Ramos (cell line): Measurements from ENCODE around the gene ANOS1.
"Not testable (repeated sequence)": the region's sequence is repeated elsewhere in the genome, so short reads cannot be mapped to it uniquely, and the experiment has no call there.

Experiments used
- in situ Hi-C: fragments of 300-500 bp; cut with MboI; formaldehyde crosslinking; loops from one replicate; pipeline ENCODE4 v1.14.3; 2022; ENCODE audit warnings: low sequenced_read_pairs; ENCODE audit not compliant: unreplicated experiment

Gene ANOS1, protein sequence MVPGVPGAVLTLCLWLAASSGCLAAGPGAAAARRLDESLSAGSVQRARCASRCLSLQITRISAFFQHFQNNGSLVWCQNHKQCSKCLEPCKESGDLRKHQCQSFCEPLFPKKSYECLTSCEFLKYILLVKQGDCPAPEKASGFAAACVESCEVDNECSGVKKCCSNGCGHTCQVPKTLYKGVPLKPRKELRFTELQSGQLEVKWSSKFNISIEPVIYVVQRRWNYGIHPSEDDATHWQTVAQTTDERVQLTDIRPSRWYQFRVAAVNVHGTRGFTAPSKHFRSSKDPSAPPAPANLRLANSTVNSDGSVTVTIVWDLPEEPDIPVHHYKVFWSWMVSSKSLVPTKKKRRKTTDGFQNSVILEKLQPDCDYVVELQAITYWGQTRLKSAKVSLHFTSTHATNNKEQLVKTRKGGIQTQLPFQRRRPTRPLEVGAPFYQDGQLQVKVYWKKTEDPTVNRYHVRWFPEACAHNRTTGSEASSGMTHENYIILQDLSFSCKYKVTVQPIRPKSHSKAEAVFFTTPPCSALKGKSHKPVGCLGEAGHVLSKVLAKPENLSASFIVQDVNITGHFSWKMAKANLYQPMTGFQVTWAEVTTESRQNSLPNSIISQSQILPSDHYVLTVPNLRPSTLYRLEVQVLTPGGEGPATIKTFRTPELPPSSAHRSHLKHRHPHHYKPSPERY

GRCh38 chrX:8731559-8732395 is at the start of gene ANOS1:
Gene ANOS1 (minus strand): TSS chrX:8732137. CDS start chrX:8732036, 101 bp downstream.
- in situ Hi-C loops: loop anchor here (25.0 kb wide), 1 partner anchor 744 kb away; no protein-coding TSS in a partner anchor

DNA sequence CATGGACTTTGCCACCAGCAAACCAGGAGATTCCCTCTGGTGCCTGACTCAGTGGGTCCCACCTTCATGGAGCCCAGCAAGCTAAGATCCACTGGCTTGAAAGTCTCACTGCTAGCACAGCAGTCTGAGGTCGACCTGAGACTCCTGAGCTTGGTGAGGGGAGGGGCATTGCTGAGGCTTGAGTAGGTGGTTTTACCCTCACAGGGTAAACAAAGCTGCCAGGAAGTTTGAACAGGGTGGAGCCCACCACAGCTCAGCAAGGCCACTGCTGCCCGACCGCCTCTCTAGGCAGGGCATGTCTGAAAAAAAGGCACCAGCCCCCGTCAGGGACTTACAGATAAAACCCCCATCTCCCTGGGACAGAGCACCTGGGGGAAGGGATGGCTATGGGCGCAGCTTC is 41.2 kb upstream of the ANOS1 start:
- in situ Hi-C loops: no loop called here

- in situ Hi-C loops: no loop called here
These were observed 28.1 kb upstream of the ANOS1 start for GRCh38 chrX:8760021-8760420.

DNA sequence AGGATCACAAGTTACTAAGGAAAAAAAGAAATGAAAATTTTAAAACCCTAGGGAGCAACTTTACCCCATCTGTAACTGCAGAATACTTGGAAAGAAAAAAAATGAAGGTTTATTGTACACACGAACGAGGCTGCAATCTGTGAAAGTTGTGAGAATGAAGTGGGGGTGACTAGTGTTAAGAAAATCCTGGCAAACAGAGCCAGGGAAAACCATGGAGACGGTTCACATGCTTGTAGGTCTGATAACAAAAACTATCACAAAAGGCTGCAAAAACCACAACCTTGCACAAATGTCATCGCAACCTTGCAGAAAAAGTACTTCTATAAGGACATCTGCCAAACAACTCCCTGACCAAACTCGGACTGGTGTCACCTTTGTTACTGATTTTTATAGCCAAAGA is 26.8 kb upstream of the ANOS1 start:
- in situ Hi-C loops: not testable (repeated sequence)

DNA sequence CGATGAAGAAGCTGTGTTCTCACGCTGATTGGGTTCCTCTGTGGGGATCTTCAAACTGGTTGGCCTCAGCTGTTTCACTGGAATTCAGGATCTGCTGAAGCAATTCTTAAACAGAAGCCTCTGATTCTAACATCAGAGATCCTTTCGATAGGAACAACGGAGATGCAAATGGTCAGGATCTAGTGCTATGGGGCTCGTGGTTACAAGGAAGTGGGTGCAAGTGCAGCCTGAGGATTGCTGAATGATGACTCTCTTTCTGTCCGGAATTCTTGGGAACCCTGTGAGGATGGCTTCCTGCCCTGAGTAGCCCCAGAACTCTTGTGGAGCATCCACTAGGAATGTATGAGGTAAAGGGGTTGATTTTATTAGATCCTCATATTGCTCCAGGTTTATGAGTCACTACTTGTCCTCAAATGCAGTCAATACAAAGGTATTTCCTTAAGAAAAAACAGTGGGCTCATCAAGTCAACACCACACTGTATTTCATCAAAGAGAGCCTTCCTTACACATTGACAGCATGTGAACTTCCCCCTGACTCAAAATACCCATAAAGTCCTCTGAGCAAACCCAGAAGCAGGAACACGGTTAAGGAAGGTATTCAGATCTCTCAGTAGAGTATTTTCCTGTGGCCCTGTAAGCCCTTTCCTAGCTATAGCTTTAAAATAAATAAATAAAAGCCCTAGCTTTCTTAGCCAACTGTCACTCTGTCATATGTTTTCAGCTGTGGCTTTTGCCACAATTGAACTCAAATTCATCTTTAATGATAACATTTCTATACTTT is 25.9 kb upstream of the ANOS1 start:
- in situ Hi-C loops: not testable (repeated sequence)

- in situ Hi-C loops: no loop called here
These were observed 23.9 kb upstream of the ANOS1 start for GRCh38 chrX:8755813-8756212.

GRCh38 chrX:8755116-8755515 is 23.2 kb upstream of the ANOS1 start:
- in situ Hi-C loops: no loop called here

DNA sequence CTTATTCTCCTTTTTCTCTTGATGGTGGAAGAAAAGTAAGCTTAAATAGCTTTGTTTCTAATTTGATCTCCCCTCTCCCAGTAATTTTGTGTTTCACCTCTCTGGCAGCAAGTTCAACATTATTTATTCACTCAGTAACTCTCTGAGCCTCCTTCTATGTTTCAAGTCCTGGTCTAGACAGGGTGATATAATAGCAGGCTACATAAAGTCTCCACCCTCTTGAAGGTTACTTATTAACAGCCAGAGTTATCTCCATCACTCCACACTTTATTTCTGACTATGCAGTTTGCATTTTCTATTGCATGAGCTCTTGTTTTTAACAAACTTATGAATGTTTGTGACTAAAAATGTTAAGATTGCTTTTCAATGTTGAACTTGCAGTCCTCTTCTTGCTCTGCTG is 17.8 kb upstream of the ANOS1 start:
- in situ Hi-C loops: loop anchor here (25.0 kb wide), 1 partner anchor 762 kb away; no protein-coding TSS in a partner anchor

DNA sequence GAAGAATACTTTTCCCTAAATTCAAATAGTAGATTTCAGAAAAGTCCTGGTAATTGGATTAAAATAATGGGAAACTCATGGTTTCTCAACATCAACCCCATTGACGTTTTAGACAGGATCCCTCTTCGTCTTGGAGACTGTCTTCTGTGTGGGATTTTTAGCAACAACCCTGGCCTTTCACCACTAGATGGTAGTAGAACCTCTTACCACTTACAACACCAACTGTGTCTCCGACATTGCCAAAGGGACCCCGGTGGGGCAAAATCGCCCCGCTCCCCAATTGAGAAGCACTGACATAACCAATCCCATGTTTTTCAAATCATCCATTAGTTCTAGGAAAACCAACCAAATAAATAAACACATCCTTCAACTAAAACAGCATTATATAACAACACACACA is 16.9 kb upstream of the ANOS1 start:
- in situ Hi-C loops: loop anchor here (25.0 kb wide), 1 partner anchor 762 kb away; no protein-coding TSS in a partner anchor

DNA sequence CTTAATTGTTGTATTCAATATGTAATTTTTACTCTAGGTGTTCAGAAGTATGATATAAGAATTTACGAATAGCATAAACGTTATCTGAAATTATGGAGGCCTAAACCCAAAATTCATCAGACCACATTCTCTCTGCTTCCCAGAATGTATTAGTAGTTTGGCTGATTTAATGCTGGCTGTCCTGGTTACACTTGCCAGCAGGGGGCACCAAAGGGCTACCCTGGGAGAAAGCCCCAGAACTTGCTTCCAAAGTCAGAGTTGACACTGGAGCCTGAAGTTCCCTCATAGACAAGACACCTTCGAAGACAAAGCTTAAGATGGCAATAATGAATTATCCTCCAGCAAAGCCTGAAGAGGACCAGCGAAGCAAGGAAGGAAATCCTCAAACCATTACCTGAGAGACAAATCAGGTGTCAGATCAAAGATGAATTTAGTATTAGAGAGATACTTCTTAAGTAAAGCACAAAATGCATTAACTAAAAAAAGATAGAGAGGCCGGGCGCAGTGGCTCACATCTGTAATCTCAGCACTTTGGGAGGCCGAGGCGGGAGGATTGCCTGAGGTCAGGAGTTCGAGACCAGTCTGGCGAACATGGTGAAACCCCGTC is 11.3 kb upstream of the ANOS1 start:
- in situ Hi-C loops: loop anchor here (25.0 kb wide), 1 partner anchor 756 kb away; no protein-coding TSS in a partner anchor

DNA sequence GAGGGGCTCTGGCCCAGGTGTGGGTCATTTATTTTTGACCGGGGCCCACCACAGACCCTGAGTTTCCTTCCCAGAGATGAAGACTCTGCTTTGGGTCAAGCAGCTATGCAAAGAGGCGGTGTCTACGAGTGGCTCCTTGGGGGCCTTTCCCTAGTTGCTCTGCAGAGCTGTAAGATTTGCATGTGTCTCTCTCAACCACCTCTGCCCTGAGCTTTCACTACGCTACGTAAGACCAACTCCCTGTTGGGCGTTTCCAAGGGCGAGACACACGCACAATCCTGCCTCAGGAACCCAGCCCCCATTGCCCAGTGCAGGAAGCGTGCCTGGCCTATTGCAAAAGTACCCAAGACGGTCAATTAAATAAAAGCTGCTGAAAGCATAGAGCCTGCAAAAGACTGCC is 10.0 kb upstream of the ANOS1 start:
- in situ Hi-C loops: loop anchor here (25.0 kb wide), 1 partner anchor 755 kb away; no protein-coding TSS in a partner anchor

GRCh38 chrX:8738588-8739189 is 6.8 kb upstream of the ANOS1 start:
- in situ Hi-C loops: loop anchor here (25.0 kb wide), 1 partner anchor 751 kb away; no protein-coding TSS in a partner anchor

GRCh38 chrX:8737883-8738282 is 5.9 kb upstream of the ANOS1 start:
- in situ Hi-C loops: loop anchor here (25.0 kb wide), 1 partner anchor 751 kb away; no protein-coding TSS in a partner anchor

GRCh38 chrX:8730812-8731558 is 952 bp downstream of the ANOS1 start:
- in situ Hi-C loops: loop anchor here (25.0 kb wide), 1 partner anchor 744 kb away; no protein-coding TSS in a partner anchor

DNA sequence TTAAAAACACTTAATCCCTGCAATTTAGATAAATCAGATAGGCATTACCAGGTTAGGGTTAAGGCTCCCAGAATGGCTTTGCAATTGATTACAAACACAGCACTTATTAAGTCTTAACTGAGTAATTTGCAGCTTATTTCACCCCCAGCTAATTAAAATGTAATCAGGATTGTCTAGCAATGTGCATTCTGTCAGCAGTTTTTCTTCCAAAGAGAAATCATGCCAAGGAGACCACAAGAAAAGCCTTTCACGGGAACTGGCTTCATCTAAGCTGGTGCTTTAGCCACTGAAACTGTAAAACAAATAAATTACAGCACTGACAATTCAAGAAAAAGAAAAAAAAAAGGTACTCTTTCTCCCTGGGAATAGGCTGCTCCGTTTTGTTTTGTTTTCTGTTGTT is 2.1 kb downstream of the ANOS1 start:
- in situ Hi-C loops: loop anchor here (25.0 kb wide), 1 partner anchor 743 kb away; no protein-coding TSS in a partner anchor

- in situ Hi-C loops: loop anchor here (25.0 kb wide), 1 partner anchor 742 kb away; no protein-coding TSS in a partner anchor
These were observed 2.9 kb downstream of the ANOS1 start for GRCh38 chrX:8728932-8729535.

DNA sequence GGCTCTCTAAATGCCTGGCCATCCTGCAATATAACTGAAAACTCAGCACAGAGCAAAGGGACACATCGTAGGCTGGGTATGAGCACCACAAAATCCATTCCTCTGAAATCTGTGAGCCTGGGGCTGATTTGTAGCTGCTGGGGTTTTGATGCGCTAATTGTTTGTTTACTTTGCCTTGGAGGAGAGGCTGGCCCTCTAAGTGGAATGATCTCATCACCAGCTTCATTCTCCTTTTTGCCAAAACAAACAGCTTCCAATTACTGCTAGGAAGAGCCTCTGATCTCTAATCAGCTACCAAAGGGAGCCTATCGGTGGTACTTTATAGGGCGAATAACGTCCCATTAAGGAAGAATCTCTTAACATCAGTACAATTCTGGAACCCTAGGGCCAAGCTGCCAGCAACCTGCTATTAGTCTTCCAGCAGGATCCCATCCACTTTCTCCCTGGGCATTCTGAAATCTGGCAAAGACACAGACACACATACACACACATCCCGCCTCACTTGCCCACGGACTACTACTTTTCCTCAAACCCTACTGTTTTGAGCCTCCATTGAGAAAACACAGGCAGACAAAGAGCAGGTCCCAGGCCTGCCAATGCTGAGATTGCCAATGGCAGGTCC is 5.8 kb downstream of the ANOS1 start:
- in situ Hi-C loops: loop anchor here (25.0 kb wide), 1 partner anchor 739 kb away; no protein-coding TSS in a partner anchor
